NCI-H82 (cell line): ENCODE data around the gene FAM167B.
"Not testable (repeated sequence)": the region's sequence is repeated elsewhere in the genome, so short reads cannot be mapped to it uniquely, and the experiment has no call there.

Experiments
- DNase-seq: peaks from one replicate; lab custom pipeline; 2025; lab: John Stamatoyannopoulos, UW

The FAM167B gene

DNA sequence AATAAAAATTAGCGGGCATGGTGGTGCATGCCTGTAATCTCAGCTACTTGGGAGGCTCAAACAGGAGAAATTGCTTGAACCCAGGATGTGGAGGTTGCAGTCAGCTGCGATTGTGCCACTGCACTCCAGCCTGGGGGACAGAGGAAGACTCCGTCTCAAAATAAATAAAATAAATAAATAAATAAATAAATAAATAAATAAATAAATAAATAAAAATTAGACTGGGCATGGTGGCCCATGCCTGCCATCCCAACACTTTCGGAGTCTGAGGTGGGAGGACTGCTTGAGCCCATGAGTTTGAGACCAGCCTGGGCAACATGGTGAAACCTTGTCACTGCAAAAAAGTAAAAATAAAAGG lies 16.2 kb downstream of the FAM167B start:
- DNase-seq, result not testable (repeated sequence)

DNA sequence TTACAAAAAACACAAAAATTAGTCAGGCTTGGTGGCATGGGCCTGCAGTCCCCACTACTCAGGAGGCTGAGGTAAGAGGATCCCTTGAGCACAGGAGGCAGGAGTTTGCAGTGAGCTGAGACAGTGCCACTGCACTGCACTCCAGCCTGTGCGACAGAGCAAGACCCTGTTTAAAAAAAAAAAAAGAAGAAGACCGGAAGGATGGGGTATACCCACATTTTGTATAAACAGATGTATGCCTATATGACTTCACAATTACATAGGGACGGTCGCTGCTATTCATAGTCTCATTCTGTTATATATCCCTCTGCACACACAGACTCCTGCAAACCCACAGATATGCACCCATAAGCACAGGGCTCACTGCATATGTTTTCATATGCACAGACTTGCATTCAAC lies 16.7 kb downstream of the FAM167B start:
- no peak for DNase-seq

GRCh38 chr1:32265846-32266245 lies 18.8 kb downstream of the FAM167B start:
- no peak for DNase-seq

DNA sequence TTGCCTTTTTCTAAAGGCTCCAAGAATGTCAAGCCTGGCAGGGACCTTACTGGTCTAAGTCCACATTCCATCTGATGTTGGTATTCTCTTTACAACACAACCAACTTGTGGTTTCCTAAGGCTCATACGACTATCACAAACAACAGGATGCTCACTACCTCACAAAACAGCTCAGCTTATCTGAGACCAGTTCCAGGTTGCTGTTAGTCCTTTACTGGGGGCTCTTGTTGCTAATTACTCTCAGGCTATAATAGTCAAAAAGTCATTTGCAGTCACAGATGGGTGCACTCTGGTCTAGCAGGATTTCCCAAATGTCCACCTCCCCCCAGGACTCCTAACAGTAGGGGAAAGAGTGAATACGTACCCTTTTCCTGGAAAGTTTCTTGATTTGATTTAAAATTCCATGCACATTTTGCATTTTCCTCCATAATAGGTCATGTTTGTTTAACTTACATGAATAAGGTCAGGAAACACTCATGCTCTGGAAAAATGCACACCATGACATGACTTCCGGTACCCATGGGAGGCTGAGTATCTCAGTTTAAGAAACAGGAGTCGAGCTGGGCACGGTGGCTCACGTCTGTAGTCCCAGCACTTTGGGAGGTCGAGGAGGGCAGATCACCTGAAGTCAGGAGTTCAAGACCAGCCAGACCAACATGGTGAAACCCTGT lies 20.0 kb downstream of the FAM167B start:
- DNase-seq, result no peak

GRCh38 chr1:32269744-32270143 lies 22.7 kb downstream of the FAM167B start:
- no peak for DNase-seq

GRCh38 chr1:32272557-32273390 lies 25.8 kb downstream of the FAM167B start:
- no peak for DNase-seq

DNA sequence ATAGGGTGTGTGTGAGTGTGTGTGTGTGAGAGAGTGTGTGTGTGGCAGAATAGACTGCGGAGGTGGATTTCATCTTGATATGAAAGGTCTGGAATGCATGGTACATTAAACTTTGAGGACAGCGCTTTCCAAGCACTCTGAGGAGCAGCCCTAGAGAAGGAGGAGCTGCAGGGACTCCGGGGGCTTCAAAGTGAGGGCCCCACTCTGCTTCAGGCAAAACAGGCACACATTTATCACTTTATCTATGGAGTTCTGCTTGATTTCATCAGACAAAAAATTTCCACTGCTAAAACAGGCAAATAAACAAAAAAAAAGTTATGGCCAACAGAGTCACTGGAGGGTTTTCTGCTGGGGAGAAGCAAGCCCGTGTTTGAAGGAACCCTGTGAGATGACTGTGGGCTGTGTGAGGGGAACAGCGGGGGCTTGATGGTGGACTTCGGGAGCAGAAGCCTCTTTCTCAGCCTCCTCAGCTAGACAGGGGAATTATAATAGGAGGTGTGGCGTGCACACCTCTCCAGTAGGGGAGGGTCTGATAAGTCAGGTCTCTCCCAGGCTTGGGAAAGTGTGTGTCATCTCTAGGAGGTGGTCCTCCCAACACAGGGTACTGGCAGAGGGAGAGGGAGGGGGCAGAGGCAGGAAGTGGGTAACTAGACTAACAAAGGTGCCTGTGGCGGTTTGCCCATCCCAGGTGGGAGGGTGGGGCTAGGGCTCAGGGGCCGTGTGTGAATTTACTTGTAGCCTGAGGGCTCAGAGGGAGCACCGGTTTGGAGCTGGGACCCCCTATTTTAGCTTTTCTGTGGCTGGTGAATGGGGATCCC lies 26.6 kb downstream of the FAM167B start:
- DNase-seq, result peak; percentile 34

- no peak for DNase-seq
Measured at GRCh38 chr1:32274646-32275340, 27.8 kb downstream of the FAM167B start.

DNA sequence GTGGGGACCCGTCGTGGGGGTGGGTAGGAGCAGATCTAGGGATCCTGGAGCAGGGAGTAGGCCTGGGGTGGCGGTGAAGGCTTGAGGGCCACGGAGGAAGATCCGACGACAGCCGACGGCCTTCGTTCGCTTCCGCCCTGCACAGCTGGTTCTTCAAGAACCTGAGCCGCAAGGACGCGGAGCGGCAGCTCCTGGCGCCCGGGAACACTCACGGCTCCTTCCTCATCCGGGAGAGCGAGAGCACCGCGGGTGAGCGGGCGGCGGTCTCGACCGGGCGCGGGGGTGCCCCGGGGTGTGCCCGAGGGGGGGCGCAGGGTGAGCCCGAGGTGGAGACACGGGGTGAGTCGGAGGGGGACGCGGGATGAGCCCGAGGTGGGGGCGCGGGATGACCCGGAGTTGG lies 28.4 kb downstream of the FAM167B start:
- DNase-seq, result peak; percentile 25

GRCh38 chr1:32276032-32276782 lies 29.2 kb downstream of the FAM167B start:
- no peak for DNase-seq

DNA sequence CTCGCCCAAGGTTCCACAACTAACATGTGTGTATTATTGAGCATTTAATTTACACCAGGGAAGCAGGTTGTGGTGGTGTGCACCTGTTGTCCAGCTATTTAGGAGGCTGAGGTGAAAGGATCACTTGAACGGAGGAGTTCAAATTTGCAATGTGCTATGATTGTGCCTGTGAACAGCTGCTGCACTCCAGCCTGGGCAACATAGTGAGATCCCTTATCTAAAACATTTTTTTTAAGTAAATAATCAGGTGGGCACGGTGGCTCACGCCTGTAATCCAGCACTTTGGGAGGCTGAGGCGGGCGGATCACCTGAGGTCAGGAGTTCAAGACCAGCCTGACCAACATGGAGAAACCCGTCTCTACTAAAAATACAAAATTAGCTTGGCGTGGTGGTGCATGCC lies 37.8 kb downstream of the FAM167B start:
- not testable (repeated sequence) for DNase-seq

GRCh38 chr1:32285658-32286057 lies 38.6 kb downstream of the FAM167B start:
- no peak for DNase-seq

GRCh38 chr1:32286763-32287162 lies 39.7 kb downstream of the FAM167B start:
- no peak for DNase-seq

GRCh38 chr1:32289256-32289655 lies 42.2 kb downstream of the FAM167B start:
- DNase-seq, result no peak

DNA sequence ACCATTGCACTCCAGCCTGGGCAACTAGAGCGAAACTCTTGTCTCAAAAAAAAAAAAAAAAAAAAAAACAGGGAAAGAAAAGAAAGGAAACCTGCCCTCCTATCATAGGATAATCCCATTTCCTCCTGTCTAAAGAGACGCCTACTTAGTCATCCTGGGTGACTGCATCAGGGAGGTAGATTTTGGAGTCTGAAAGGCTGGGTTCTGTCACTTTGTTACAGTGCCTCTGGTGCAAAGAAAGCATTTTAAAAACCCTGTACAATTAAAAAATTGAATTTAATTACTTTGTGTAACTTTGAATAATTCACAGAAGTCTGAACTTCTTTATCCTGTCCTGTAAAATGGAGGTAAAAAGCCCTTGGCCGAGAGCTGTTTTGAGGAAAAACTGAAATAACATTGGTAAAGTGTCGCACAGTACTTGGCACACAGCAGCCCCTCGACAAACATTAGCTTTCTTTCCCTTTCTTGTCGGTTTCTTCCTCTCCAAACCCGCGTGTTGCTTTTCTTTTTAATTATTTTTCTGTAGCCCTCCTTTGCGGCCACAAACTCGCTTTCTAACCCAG lies 44.2 kb downstream of the FAM167B start:
- DNase-seq, result peak; percentile 74

- peak; percentile 98 for DNase-seq
Measured at GRCh38 chr1:32291708-32292538, 44.9 kb downstream of the FAM167B start, which contains the start of gene HDAC1. Gene HDAC1, plus strand, starts transcription at chr1:32292083. Its CDS starts 87 bp downstream, at chr1:32292170.

- DNase-seq, result not testable (repeated sequence)
Measured at GRCh38 chr1:32298211-32298610, 51.2 kb downstream of the FAM167B start.
